Gastroesophageal sphincter (tissue), 4 donors: ENCODE measurements around the gene LDLRAP1. TPM values are rescaled to one million over a fixed set of nuclear protein-coding genes. Genes with fewer than 3 reads are reported as not detected.

Experiments used
- ATAC-seq: fragments of 150-250 bp; one replicate; pipeline ENCODE4 v1.9.1; 2016; ENCODE audit warnings: mild to moderate bottlenecking, moderate library complexity
- H3K27ac ChIP-seq, 4 donors: fragments of 200-600 bp; sonication (generic) in 3 of 4; 1 replicate in 3 of 4; 2 replicates in 1 of 4; pipeline ENCODE4 v1.5.1; 2016 to 2019
- H3K27me3 ChIP-seq: fragments of 200-600 bp; sonication (generic); one replicate; pipeline ENCODE4 v1.5.1; 2019
- H3K36me3 ChIP-seq, 2 donors: fragments of 200-600 bp; sonication (generic); one replicate each; pipeline ENCODE4 v1.5.1; 2019; ENCODE audit warnings: control low read depth in 1 of 2
- H3K4me1 ChIP-seq, 3 donors: fragments of 200-600 bp; sonication (generic); 1 replicate in 2 of 3; 2 replicates in 1 of 3; pipeline ENCODE4 v1.5.1; 2016 to 2019; ENCODE audit warnings: control low read depth in 2 of 3
- H3K4me3 ChIP-seq, 2 donors: fragments of 200-600 bp; sonication (generic); one replicate each; pipeline ENCODE4 v1.5.1; 2019; ENCODE audit warnings: mild to moderate bottlenecking in 1 of 2, moderate library complexity in 1 of 2
- H3K9me3 ChIP-seq, 3 donors: fragments of 200-600 bp; sonication (generic); one replicate each; pipeline ENCODE4 v1.5.1; 2017 to 2019; ENCODE audit warnings: control low read depth in 2 of 3
- CTCF ChIP-seq, 4 experiments: fragments of 200-600 bp in 2 of 4; fragments of 450-650 bp in 2 of 4; sonication (generic) in 1 of 4; IDR thresholded peaks; one replicate each; pipeline ENCODE4 v1.5.1; 2017 to 2019; ENCODE audit warnings: antibody characterized with exemption in 4 of 4, mild to moderate bottlenecking in 2 of 4, moderate library complexity in 2 of 4
- EP300 ChIP-seq: sonication (generic); formaldehyde crosslinking; IDR thresholded peaks from one replicate; pipeline ENCODE4 v1.6.1; 2017; ENCODE audit warnings: antibody characterized with exemption, mild to moderate bottlenecking
- POLR2A ChIP-seq, 2 donors: fragments of 450-650 bp; IDR thresholded peaks; one replicate each; pipeline ENCODE4 v1.6.1; 2017; ENCODE audit warnings: antibody characterized with exemption in 2 of 2, mild to moderate bottlenecking in 2 of 2, moderate library complexity in 1 of 2
- POLR2AphosphoS5 ChIP-seq: sonication (generic); formaldehyde crosslinking; IDR thresholded peaks from one replicate; pipeline ENCODE4 v1.6.1; 2017; ENCODE audit warnings: antibody characterized with exemption
- WGBS, 2 donors: methylation state at CpG; one replicate each; pipeline ENCODE4 v1.1.5; 2018; ENCODE audit warnings: low coverage in 1 of 2; 5-methylcytosine and 5-hydroxymethylcytosine counted together
- total RNA-seq, 4 donors: library from RNA; depleted of rRNA; stranded (reverse); fragments of >200 nt; gene quantifications; one replicate each; pipeline ENCODE4 v1.1.0, GENCODE V29; 2016

LDLRAP1 gene
- total RNA-seq, 4 donors from 2014 or later = 13.6 to 21.3 (median 17.2) TPM

GRCh38 chr1:25571522-25571970 is 28.1 kb downstream of the LDLRAP1 start:
- TF ChIP-seq POLR2A (IDR thresholded peaks at IDR 0.05) (no peak), CTCF (IDR thresholded peaks at IDR 0.05) (no peak), EP300 (no peak), POLR2AphosphoS5 (no peak)
- Histone ChIP-seq H3K4me1 (peaks cover 0 to 56% (median 29%) of the 10 kb centered on the region in 3 donors), H3K4me3 (no peak overlapping the region), H3K36me3 (no peaks in the 10 kb centered on the region), H3K27ac (no peak overlapping the region), H3K9me3 (no peaks in the 10 kb centered on the region), H3K27me3 (no peaks in the 10 kb centered on the region)
- no peak for ATAC-seq
- 40 to 80% methylated on average over 1 of the region's 6 CpGs for WGBS, 2 donors

- H3K4me3 ChIP-seq = no peak overlapping the region
Observed at GRCh38 chr1:25572107-25572506, 28.7 kb downstream of the LDLRAP1 start.

GRCh38 chr1:25572708-25573590 is 29.5 kb downstream of the LDLRAP1 start:
- no peak for ATAC-seq
- 29% methylated on average over 7 of the region's 18 CpGs; no CpG with 5 or more reads in 1 of the 2 donors for WGBS, 2 donors

More at GRCh38 chr1:25572107-25572506, 28.7 kb downstream of the LDLRAP1 start:
- peaks cover 0 to 51% (median 24%) of the 10 kb centered on the region in 3 donors for H3K4me1 ChIP-seq
- no peak for TF ChIP-seq CTCF (IDR thresholded peaks at IDR 0.05)
- TF ChIP-seq EP300 = no peak
- no peak for TF ChIP-seq POLR2A (IDR thresholded peaks at IDR 0.05)
- TF ChIP-seq POLR2AphosphoS5 = no peak
- no peak for ATAC-seq
- H3K27ac ChIP-seq = no peak overlapping the region
- H3K27me3 ChIP-seq = no peaks in the 10 kb centered on the region
- 82% methylated on average over 3 of the region's 5 CpGs; no CpG with 5 or more reads in 1 of the 2 donors for WGBS, 2 donors
- no peaks in the 10 kb centered on the region for H3K36me3 ChIP-seq
- no peaks in the 10 kb centered on the region for H3K9me3 ChIP-seq

GRCh38 chr1:25573591-25573930 is 30.2 kb downstream of the LDLRAP1 start:
- H3K27me3 ChIP-seq = no peaks in the 10 kb centered on the region
- ATAC-seq = no peak
- no peaks in the 10 kb centered on the region for H3K36me3 ChIP-seq
- peaks cover 0 to 36% (median 10%) of the 10 kb centered on the region in 3 donors for H3K4me1 ChIP-seq
- TF ChIP-seq EP300 (no peak), POLR2A (IDR thresholded peaks at IDR 0.05) (no peak), POLR2AphosphoS5 (no peak), CTCF (IDR thresholded peaks at IDR 0.05) (no peak)
- H3K4me3 ChIP-seq = no peak overlapping the region
- WGBS, 2 donors = 47 to 80% methylated on average over 4 to 7 of the region's 9 CpGs
- no peak overlapping the region for H3K27ac ChIP-seq
- H3K9me3 ChIP-seq = no peaks in the 10 kb centered on the region

More at GRCh38 chr1:25572708-25573590, 29.5 kb downstream of the LDLRAP1 start:
- no peak overlapping the region for H3K27ac ChIP-seq
- no peaks in the 10 kb centered on the region for H3K27me3 ChIP-seq
- no peaks in the 10 kb centered on the region for H3K9me3 ChIP-seq
- no peak overlapping the region for H3K4me3 ChIP-seq
- no peaks in the 10 kb centered on the region for H3K36me3 ChIP-seq
- peaks cover 0 to 42% (median 15%) of the 10 kb centered on the region in 3 donors for H3K4me1 ChIP-seq
- TF ChIP-seq CTCF (IDR thresholded peaks at IDR 0.05) = peak in 3 of 4 experiments; percentile 61 to 65 (median 64)
- no peak for TF ChIP-seq POLR2A (IDR thresholded peaks at IDR 0.05)
- TF ChIP-seq POLR2AphosphoS5 = no peak
- no peak for TF ChIP-seq EP300
